ENCODE measurements around the gene PPP6R3. TPM values are rescaled to one million over a fixed set of nuclear protein-coding genes. Genes with fewer than 3 reads are reported as not detected.
A peak's percentile ranks its signal among the peaks of the same experiment; 100 is the strongest.

PPP6R3 gene
- total RNA-seq, 2 donors from 2014 or later: 118 to 136 TPM

DNA sequence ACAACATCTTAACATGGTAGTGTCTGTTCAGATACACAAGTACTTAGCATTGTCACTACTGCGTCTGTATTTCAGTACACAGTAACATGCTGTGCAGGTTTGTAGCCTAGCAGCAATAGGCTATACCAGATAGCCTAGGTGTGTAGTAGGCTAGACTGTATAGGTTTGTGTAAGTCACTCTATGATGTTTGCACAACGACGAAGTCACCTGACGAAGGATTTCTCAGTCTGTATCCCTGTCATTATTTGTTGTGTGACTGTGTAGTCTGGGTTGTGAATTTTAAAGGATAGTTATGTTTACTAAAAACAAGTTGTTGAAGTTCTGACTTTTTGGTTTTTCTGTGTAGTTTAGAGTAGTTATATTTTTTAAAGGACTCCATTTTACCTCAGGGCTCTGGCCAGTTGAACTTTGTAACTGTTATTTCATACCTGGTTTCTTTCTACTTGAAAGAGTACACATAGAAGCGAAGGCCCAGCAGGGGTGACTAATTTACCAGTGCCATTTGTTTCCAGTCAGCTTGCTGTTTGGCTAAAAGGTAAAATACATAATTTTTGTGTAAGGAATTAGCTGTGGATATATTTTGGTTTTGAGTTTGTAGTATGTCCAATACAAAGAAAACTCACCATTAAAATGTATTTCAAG lies 72.3 kb downstream of the PPP6R3 start:
- no peaks in the 10 kb centered on the region for H3K9me3 Mint-ChIP-seq
- peaks cover 24% of the 10 kb centered on the region for H3K36me3 Mint-ChIP-seq (ENCODE audit: low read depth)
- H3K4me1 Mint-ChIP-seq: peaks cover 26% of the 10 kb centered on the region
- 95 to 100% methylated on average over 5 of the region's 5 CpGs for WGBS, 2 experiments (ENCODE audit: insufficient coverage in 1 of 2, insufficient read length in 1 of 2)
- peaks cover 70% of the 10 kb centered on the region for H3K36me3 ChIP-seq (ENCODE audit: control insufficient read depth, insufficient read depth, low read length)
- TF ChIP-seq CTCF (conservative IDR thresholded peaks at IDR 0.05): no peak
- no peaks in the 10 kb centered on the region for H3K27me3 ChIP-seq (ENCODE audit: control insufficient read depth, insufficient read depth, low read length, poor library complexity, severe bottlenecking)
- H3K9me3 ChIP-seq (ENCODE audit: control insufficient read depth, low read length): no peaks in the 10 kb centered on the region
- H3K4me1 ChIP-seq (ENCODE audit: control insufficient read depth, insufficient read depth, low read length): peaks cover 4% of the 10 kb centered on the region
- no peaks in the 10 kb centered on the region for H3K27me3 Mint-ChIP-seq (ENCODE audit: insufficient read depth)
- no peak overlapping the region for H3K27ac ChIP-seq (ENCODE audit: low read depth, low read length)
- DNase-seq: no peak
- H3K9ac ChIP-seq (ENCODE audit: extremely low read depth, low read length, poor library complexity, severe bottlenecking): no peak overlapping the region
- no peak overlapping the region for H3K27ac Mint-ChIP-seq
- no peak overlapping the region for H3K4me3 ChIP-seq (ENCODE audit: low read length)
- no peak overlapping the region for H3K4me3 Mint-ChIP-seq

- DNase-seq: no peak
- peaks cover 4% of the 10 kb centered on the region for H3K4me1 ChIP-seq (ENCODE audit: control insufficient read depth, insufficient read depth, low read length)
- H3K27ac ChIP-seq (ENCODE audit: low read depth, low read length): no peak overlapping the region
- H3K36me3 ChIP-seq (ENCODE audit: control insufficient read depth, insufficient read depth, low read length): peaks cover 70% of the 10 kb centered on the region
- no peak for TF ChIP-seq CTCF (conservative IDR thresholded peaks at IDR 0.05)
- H3K27me3 ChIP-seq (ENCODE audit: control insufficient read depth, insufficient read depth, low read length, poor library complexity, severe bottlenecking): no peaks in the 10 kb centered on the region
- Mint-ChIP-seq H3K4me3 (no peak overlapping the region), H3K27ac (peak overlapping the region; percentile 59), H3K4me1 (peaks cover 21% of the 10 kb centered on the region), H3K36me3 (ENCODE audit: low read depth) (peaks cover 26% of the 10 kb centered on the region), H3K27me3 (ENCODE audit: insufficient read depth) (no peaks in the 10 kb centered on the region), H3K9me3 (no peaks in the 10 kb centered on the region)
- no peak overlapping the region for H3K9ac ChIP-seq (ENCODE audit: extremely low read depth, low read length, poor library complexity, severe bottlenecking)
- 92 to 100% methylated on average over 1 to 7 of the region's 7 CpGs for WGBS, 2 experiments (ENCODE audit: insufficient coverage in 1 of 2, insufficient read length in 1 of 2)
- H3K9me3 ChIP-seq (ENCODE audit: control insufficient read depth, low read length): no peaks in the 10 kb centered on the region
- H3K4me3 ChIP-seq (ENCODE audit: low read length): no peak overlapping the region
Observed at GRCh38 chr11:68533945-68534344, 73.4 kb downstream of the PPP6R3 start.

DNA sequence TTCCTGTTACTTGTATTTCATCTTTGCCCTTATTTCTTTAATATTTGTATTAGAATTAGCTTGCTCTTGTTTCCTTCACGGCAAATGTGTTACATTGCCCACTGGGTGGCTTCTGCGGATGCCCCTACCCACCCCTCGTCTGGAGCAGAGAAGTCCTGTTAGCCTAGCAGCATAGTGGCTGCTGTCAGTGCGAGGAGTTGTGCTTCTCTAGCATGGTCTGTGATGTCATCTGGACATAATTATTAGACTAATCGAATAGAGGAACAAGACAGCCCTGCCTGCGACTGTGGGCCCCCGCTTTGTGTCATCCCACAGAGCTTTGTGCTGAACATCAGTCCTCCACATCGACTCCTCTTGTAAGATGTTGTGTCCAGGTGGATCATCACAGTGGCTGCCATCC lies 74.5 kb downstream of the PPP6R3 start:
- peaks cover 30% of the 10 kb centered on the region for H3K4me1 Mint-ChIP-seq
- peaks cover 34% of the 10 kb centered on the region for H3K36me3 Mint-ChIP-seq (ENCODE audit: low read depth)
- peaks cover 72% of the 10 kb centered on the region for H3K36me3 ChIP-seq (ENCODE audit: control insufficient read depth, insufficient read depth, low read length)
- H3K27ac Mint-ChIP-seq: no peak overlapping the region
- WGBS, 2 experiments (ENCODE audit: insufficient coverage in 1 of 2, insufficient read length in 1 of 2): 93 to 97% methylated on average over 7 to 8 of the region's 8 CpGs
- H3K9ac ChIP-seq (ENCODE audit: extremely low read depth, low read length, poor library complexity, severe bottlenecking): no peak overlapping the region
- no peak overlapping the region for H3K4me3 Mint-ChIP-seq
- peaks cover 4% of the 10 kb centered on the region for H3K4me1 ChIP-seq (ENCODE audit: control insufficient read depth, insufficient read depth, low read length)
- no peaks in the 10 kb centered on the region for H3K9me3 ChIP-seq (ENCODE audit: control insufficient read depth, low read length)
- DNase-seq: no peak
- H3K27me3 ChIP-seq (ENCODE audit: control insufficient read depth, insufficient read depth, low read length, poor library complexity, severe bottlenecking): no peaks in the 10 kb centered on the region
- H3K27ac ChIP-seq (ENCODE audit: low read depth, low read length): no peak overlapping the region
- no peak for TF ChIP-seq CTCF (conservative IDR thresholded peaks at IDR 0.05)
- H3K4me3 ChIP-seq (ENCODE audit: low read length): no peak overlapping the region
- H3K27me3 Mint-ChIP-seq (ENCODE audit: insufficient read depth): no peaks in the 10 kb centered on the region
- H3K9me3 Mint-ChIP-seq: peaks cover 8% of the 10 kb centered on the region
